Activated CD8-positive, alpha-beta memory T cell treated with anti-CD3 and anti-CD28 coated beads, Interleukin-2, amount 50 U/mL, for 1 hour (primary cell): ENCODE results near the gene PAK4.

Source experiments
- DNase-seq: peaks from one replicate; pipeline ENCODE4 v3.0.0-alpha.2; 2020; ENCODE audit errors: extremely low read depth

The PAK4 gene

DNA sequence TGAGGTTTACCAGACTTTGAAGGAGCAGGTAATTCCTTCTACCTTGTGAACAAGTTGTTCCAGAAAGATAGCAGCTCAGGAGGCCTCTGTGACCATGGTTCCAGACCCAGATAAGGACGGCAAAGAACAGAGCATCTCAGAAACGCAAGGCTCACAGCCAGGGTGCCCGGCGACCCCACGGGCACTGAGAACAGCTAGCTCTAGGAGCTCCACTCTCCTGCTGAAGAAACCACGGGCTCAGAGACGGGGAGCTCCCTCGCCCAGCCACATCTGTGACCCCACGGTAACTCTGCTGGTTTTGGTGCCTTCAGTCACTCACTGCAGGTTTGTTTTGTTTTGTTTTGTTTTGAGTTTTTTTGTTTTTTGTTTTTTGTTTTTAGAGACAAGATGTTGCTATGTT lies 55.2 kb downstream of the PAK4 start:
- no peak for DNase-seq

GRCh38 chr19:39181500-39182173 lies 56.1 kb downstream of the PAK4 start:
- DNase-seq = no peak

DNA sequence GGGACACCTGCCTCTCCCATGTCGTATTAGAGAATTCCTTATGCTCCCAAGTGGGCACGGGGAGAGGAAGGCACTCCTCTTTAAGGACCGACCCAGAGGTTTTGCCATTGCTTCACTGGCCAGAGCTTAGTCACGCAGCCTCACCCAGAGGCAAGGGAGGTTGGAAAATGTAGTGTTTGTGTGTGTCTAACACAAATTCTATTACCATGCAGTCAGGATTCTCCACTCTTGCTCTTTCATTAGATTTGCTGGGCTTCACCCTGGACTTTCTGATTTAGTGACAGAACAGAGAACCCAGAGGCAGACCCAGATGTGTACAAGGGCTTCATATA lies 56.6 kb downstream of the PAK4 start:
- DNase-seq = no peak

DNA sequence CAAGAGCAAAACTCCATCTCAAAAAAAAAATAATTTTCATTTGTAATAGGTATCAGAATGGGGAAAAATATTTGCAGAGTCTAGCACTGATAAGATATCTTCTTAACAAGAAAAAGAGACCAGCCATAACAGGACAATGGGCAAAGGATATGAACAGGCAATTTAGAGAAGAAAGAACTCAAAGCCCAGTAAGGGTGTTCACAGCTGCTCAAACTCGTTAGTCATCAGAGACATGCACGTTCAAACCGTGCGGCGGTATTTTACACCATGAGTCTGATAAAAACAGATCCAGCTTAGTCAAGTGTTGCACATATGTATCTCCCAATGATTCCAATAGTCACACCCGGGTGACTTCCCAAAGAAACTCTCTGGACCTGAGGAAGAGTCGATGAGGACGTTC lies 57.5 kb downstream of the PAK4 start:
- DNase-seq = no peak

- no peak for DNase-seq
Measured at GRCh38 chr19:39186391-39186790, 60.8 kb downstream of the PAK4 start.

GRCh38 chr19:39187552-39187943 lies 62.0 kb downstream of the PAK4 start:
- no peak for DNase-seq

DNA sequence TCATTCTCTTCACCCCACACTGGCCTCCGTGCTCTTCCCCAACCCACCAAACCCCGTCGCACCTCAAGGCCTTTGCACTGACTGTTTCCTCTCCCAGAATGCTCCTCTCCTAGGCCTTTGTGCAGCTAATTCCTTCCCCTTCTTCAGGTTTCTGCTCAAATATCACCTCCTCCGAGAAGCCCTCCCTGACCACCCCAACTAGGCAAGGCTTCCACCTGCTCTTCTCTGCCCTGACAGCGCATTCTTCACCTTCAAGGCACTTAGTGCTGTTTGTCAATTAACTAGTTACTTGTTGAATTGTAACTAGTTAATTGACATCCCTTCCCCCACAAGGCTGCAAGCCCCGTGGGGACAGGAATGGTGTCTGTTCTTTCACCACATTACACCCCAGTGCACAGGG lies 63.4 kb downstream of the PAK4 start:
- no peak for DNase-seq

DNA sequence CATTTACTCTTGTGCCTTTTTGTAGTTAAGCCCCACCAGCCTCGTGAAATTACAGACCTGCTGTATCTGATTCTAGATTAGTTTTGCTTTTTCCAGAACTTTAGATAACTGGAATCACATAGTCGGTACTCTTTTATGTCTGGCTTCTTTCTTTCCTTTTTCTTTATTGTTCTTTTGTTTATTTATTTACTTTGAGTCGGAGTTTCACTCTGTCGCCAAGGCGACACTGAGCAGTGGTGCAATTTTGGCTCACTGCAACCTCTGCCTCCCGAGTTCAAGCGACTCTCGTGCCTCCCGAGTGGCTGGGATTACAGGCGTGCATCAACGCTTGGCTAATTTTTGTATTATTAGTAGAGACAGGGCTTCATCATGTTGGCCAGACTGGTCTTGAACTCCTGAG lies 65.2 kb downstream of the PAK4 start:
- no peak for DNase-seq

GRCh38 chr19:39192846-39193245 lies 67.3 kb downstream of the PAK4 start:
- DNase-seq = no peak

GRCh38 chr19:39193803-39194202 lies 68.2 kb downstream of the PAK4 start:
- no peak for DNase-seq

DNA sequence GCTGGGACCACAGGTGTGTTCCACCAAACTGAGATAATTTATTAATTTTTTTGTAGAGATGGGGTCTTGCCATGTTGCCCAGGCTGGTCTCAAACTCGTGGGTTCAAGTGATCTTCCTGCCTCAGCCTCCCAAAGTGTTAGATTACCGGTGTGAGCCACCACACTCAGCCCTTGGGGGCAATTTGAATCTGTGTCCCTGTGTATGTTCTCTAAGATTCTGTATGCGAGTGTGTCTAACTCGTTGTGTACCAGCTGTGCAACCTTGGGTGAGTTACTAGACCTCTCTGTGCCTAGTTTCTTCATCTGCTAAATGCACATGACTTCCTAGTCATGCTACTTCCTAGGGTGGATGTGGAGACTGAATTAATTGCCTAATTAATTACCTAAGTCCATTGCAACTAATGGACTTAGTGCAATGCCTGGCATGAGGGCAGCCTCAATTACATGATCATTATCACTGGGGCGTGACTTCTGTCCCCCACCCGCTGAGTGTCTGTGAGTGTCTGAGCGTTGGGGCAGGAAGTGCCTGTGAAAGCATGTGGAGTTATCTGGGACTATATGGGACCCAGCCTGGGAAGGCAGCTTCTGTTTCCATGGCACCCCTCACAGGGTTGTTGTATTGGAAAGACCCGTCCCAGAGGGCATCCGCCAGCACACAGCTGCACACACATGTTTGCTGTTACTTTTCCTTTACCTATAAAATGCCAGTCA lies 69.4 kb downstream of the PAK4 start:
- DNase-seq = no peak

DNA sequence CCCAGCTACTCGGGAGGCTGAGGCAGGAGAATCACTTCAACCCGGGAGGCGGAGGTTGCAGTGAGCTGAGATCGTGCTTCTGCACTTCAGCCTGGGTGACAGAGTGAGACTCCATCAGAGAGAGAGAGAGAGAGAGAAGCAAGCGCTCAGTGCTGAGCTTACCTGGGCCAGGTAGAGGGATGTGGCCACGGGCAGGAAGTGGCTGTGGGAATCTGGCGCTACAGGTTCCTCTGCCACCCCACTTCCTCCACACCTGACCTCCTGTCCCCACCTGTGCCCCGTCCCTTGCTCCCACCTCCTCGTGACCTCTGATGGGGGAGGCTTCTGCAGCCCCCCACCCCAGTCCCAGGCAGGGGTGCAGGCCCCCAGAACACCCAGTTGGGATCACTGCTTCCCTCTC lies 70.2 kb downstream of the PAK4 start:
- DNase-seq = no peak

- no peak for DNase-seq
Measured at GRCh38 chr19:39196320-39196719, 70.7 kb downstream of the PAK4 start.

- DNase-seq = no peak
Measured at GRCh38 chr19:39196860-39197562, 71.4 kb downstream of the PAK4 start, which contains the start of gene NCCRP1. Gene NCCRP1, plus strand, starts transcription at chr19:39196964. Its CDS starts 19 bp downstream, at chr19:39196983.

- DNase-seq = no peak
Measured at GRCh38 chr19:39197808-39198207, 72.2 kb downstream of the PAK4 start.

GRCh38 chr19:39199025-39199424 lies 73.4 kb downstream of the PAK4 start:
- no peak for DNase-seq

DNA sequence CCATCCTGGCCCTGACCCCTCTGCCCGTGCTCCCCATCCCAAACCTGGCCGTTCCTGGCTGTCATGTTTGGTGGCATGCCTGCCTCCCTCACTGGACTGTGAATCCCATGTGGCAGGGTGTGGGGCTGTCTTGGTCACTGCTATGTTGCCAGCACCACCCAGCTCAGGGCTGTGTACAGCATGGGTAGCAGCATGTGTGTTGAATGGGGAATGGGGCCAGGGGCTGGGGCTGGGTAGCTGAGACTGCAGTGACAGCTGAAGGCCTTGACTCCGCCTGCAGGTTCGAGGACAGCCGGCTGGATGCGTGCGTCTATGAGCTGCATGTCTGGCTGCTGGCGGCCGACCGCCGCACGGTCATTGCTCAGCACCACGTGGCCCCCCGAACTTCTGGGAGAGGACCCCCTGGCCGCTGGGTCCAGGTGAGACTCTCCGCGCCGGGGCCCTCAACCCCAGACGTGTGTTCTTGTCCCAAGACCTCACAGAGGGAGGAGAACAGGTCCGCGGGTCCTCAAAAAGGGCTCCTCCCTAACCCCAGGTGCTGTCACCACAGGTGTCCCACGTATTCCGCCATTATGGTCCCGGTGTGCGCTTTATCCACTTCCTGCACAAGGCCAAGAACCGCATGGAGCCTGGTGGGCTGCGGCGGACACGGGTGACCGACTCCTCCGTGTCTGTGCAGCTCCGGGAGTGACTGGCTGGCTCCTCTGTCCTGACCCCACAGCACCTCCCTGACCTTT lies 74.6 kb downstream of the PAK4 start:
- no peak for DNase-seq

GRCh38 chr19:39200803-39201115 lies 75.2 kb downstream of the PAK4 start:
- DNase-seq = no peak

- DNase-seq = no peak
Measured at GRCh38 chr19:39202998-39203355, 77.4 kb downstream of the PAK4 start.

DNA sequence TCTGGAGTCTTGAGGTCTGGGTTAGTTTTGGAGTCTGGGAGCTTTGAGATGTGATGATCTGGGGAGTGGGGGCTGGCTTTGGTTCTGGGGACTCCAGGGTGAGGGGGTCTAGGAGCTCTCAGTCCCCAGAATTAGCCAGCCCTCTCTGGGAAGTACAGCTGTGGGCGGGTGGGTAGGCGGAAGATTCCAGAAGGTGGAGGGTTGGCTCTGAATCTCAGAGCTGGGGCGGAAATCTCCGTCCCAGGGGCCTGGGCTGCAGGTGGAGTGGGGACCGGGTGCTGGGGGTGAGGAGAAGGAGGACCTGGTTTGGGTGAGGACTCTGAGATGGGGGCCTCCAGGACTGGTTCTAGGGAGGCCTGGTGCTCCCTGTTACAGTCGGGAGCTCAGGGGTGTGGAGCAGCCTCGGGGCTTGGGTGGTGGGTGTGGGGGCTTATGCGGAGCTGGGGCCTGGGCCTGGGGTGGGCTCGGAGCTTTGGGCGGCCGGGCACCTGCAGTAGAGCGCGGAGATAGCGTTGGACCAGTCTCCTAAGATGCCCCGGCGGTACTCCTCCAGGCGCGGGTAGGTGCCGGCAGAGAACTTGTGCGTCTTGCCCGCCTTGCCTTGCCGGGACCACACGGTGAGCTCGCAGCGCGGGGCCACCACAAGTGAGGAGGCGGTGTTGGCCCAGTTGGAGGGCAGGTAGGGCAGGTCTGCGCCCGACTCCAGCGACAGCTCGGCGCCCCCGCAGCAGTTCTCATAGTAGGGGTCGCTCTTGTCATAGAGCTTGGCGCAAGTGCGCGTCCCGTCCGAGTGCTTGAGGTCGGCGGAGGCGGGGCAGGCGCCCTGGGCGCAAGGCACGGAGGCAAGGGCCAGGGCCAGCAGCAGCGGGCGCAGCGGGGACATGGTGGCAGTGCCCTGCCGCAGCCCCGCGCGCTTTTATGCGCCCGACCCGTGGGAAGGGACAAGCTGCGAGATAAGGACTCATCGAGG lies 78.1 kb downstream of the PAK4 start, which contains the start of gene SYCN:
SYCN (minus strand) TSS at position 892 of the 970 bp plus-strand sequence; CDS start at position 883, 9 bp downstream.
- no peak for DNase-seq

- no peak for DNase-seq
Measured at GRCh38 chr19:39205449-39205764, 79.8 kb downstream of the PAK4 start.

DNA sequence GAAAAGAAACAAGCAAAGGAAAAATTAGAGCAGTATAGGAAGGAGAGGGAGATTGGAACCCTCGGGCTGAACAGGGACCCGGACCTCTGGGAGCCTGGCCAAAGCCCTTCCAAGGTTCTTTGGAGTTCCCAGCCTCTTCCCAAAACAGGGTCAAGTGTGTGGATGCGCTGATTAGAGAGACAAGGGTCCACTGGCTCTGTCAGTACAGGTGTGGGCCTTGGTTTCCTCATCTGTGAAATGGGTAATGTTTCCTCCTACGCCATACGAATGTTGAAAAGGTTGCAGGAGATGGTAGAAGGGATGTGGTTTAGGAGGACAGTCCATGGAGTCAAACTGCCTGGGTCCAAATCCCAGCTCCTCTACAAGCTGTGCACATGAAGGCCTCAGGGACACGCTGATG lies 80.5 kb downstream of the PAK4 start:
- no peak for DNase-seq
